HepG2 (cell line): ENCODE data around the gene TMEM273.

Source experiments
- CCAR2 ChIP-seq: fragments of 200-400 bp; formaldehyde crosslinking; optimal IDR thresholded peaks from 2 replicates; pipeline ENCODE3; 2018; ENCODE audit warnings: low read depth, mild to moderate bottlenecking, low read length, moderate library complexity
- JUNB ChIP-seq: sonication (generic); formaldehyde crosslinking; IDR thresholded peaks from 2 replicates; pipeline ENCODE4 v1.8.0; 2022; ENCODE audit warnings: missing genetic modification reagents, mild to moderate bottlenecking, borderline replicate concordance
- KLF6 ChIP-seq: IDR thresholded peaks from 2 replicates; pipeline ENCODE4 v1.8.0; 2016; ENCODE audit warnings: missing biosample characterization, missing genetic modification reagents
- NBN ChIP-seq: fragments of 450-650 bp; conservative IDR thresholded peaks from 2 replicates; pipeline ENCODE4 v1.6.1; 2017
- POLR2A ChIP-seq, 2 experiments: IDR thresholded peaks; 2 replicates each; pipeline ENCODE4 v1.6.1; 2011; ENCODE audit warnings: low read depth in 2 of 2, low read length in 2 of 2, mild to moderate bottlenecking in 1 of 2, moderate library complexity in 1 of 2; ENCODE audit not compliant: insufficient read depth in 1 of 2
- ZZZ3 ChIP-seq: sonication (generic); formaldehyde crosslinking; IDR thresholded peaks from 2 replicates; pipeline ENCODE4 v1.4.0; 2020; ENCODE audit warnings: missing genetic modification reagents, mild to moderate bottlenecking, borderline replicate concordance
- TF ChIP-seq, protein P1 (sequence below): sonication (generic); formaldehyde crosslinking; IDR thresholded peaks from 2 replicates; pipeline ENCODE4 v1.5.0; 2020; ENCODE audit warnings: mild to moderate bottlenecking, missing genetic modification reagents, moderate library complexity

DNA sequence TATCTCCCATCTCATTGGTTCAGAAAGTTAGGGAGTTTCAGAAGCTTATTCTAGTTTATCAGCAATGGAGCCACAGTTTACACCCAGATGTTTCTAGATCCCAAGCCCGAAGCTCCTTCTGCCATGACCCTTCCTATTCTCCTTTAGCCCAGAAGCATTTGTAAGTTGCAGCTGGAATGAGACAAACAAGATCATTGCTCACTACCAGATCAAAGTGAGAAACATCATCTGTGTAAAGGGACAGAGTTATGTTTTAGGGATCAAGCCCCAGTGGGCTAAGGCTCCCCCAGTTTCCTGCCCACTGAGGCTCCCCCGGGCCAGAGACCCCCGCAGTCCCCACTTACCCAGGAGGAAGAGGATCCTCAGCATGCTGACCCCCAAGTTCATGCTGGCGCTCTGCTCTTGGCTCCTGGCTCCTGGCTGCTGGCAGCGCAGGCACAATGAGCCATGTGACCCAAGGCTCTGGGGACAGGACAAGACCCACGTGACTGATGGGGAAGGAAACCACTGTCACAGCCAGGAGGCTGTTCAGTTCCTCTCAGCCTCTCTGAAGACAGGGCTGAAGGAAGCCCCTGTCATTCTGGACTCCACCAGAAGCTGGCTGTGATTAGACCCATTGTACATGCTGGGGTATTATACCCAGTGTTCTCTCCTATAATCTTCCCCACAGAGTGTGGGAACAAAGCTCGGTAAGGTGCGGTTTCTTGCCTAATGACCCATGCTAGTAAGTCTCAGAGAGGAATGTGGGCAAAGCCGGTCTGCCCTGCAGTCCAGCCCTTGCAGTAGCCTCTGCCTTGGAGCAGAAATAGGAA, at the start of gene TMEM273:
- TF ChIP-seq POLR2A (IDR thresholded peaks at IDR 0.05; ENCODE audit: insufficient read depth in 1 of 2, low read depth in 2 of 2, low read length in 2 of 2), result no peak
- TF ChIP-seq JUNB (CRISPR knock-in tag), result no peak
- TF ChIP-seq ZZZ3 (CRISPR knock-in tag), result no peak
- no peak for TF ChIP-seq NBN
- no peak for TF ChIP-seq CCAR2
- TF ChIP-seq KLF6, result no peak
- TF ChIP-seq, protein P1, sequence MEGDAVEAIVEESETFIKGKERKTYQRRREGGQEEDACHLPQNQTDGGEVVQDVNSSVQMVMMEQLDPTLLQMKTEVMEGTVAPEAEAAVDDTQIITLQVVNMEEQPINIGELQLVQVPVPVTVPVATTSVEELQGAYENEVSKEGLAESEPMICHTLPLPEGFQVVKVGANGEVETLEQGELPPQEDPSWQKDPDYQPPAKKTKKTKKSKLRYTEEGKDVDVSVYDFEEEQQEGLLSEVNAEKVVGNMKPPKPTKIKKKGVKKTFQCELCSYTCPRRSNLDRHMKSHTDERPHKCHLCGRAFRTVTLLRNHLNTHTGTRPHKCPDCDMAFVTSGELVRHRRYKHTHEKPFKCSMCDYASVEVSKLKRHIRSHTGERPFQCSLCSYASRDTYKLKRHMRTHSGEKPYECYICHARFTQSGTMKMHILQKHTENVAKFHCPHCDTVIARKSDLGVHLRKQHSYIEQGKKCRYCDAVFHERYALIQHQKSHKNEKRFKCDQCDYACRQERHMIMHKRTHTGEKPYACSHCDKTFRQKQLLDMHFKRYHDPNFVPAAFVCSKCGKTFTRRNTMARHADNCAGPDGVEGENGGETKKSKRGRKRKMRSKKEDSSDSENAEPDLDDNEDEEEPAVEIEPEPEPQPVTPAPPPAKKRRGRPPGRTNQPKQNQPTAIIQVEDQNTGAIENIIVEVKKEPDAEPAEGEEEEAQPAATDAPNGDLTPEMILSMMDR (CRISPR knock-in tag), result no peak
